H1 (cell line): Measurements from ENCODE around the gene DLGAP5. TPM values are rescaled to one million over a fixed set of nuclear protein-coding genes. Genes with fewer than 3 reads are reported as not detected.

ENCODE experiments used
- CTCF ChIA-PET: fragments of 300-600 bp; sonication (Branson Sonifier 250); formaldehyde crosslinking; loops from one replicate; lab custom pipeline; 2021; ENCODE audit not compliant: partially characterized antibody; lab: Charles Lee
- POLR2A ChIA-PET: fragments of 300-600 bp; sonication (Branson Sonifier 250); formaldehyde crosslinking; loops from one replicate; lab custom pipeline; 2021; ENCODE audit warnings: inconsistent platforms; ENCODE audit not compliant: partially characterized antibody; lab: Charles Lee
- DNase-seq, 2 experiments: peaks; one replicate each; pipeline versions ENCODE4 v3.0.0 to v3.0.0-alpha.2; 2010 to 2022; ENCODE audit warnings: low spot score in 2 of 2, low read depth in 1 of 2, mixed read lengths in 1 of 2
- FAIRE-seq: peaks from 2 replicates; lab custom pipeline; 2011; peaks lifted over from hg19 to GRCh38; lab: Jason Lieb, UNC
- H2AFZ ChIP-seq: 2 replicates; pipeline ENCODE4 v1.8.1; 2012; ENCODE audit warnings: low read length, inconsistent platforms
- H2AK5ac ChIP-seq: 2 replicates; pipeline ENCODE4 v1.6.1; 2013; ENCODE audit warnings: low read depth, low read length
- H2BK120ac ChIP-seq: replicated peaks from 2 replicates; pipeline ENCODE3; 2013; ENCODE audit warnings: low read depth, low read length, inconsistent platforms
- H2BK12ac ChIP-seq: 2 replicates; pipeline ENCODE4 v1.6.1; 2013; ENCODE audit warnings: low read depth, low read length
- H2BK15ac ChIP-seq: 2 replicates; pipeline ENCODE4 v1.6.1; 2013; ENCODE audit warnings: low read length
- H2BK20ac ChIP-seq: 2 replicates; pipeline ENCODE4 v1.6.1; 2013; ENCODE audit warnings: low read length
- H2BK5ac ChIP-seq: 2 replicates; pipeline ENCODE4 v1.6.1; 2013; ENCODE audit warnings: low read depth, low read length
- H3K14ac ChIP-seq: 2 replicates; pipeline ENCODE4 v1.6.1; 2013; ENCODE audit warnings: inconsistent platforms; ENCODE audit not compliant: insufficient read length
- H3K18ac ChIP-seq: 2 replicates; pipeline ENCODE4 v1.6.1; 2013; ENCODE audit warnings: low read length; ENCODE audit errors: extremely low read depth
- H3K23ac ChIP-seq: 2 replicates; pipeline ENCODE4 v1.6.1; 2013; ENCODE audit warnings: inconsistent platforms; ENCODE audit not compliant: insufficient read length
- H3K23me2 ChIP-seq: 2 replicates; pipeline ENCODE4 v1.6.1; 2013; ENCODE audit warnings: low read depth, low read length
- H3K27ac ChIP-seq: 2 replicates; pipeline ENCODE4 v1.6.1; 2011; ENCODE audit warnings: low read depth, low read length, inconsistent platforms
- H3K27me3 ChIP-seq, 4 experiments: replicated peaks in 1 of 4; 1 replicate in 1 of 4; 2 replicates in 3 of 4; pipeline versions ENCODE4 v1.6.1 to v1.8.1; 2011 to 2013; ENCODE audit warnings: low read length in 3 of 4, mild to moderate bottlenecking in 3 of 4, inconsistent platforms in 2 of 4, mixed read lengths in 2 of 4, moderate library complexity in 1 of 4; ENCODE audit not compliant: control insufficient read depth in 3 of 4, insufficient read depth in 3 of 4; ENCODE audit errors: extremely low read depth in 1 of 4
- H3K36me3 ChIP-seq, 4 experiments: 2 replicates each; pipeline versions ENCODE4 v1.6.1 to v1.8.1; 2011 to 2013; ENCODE audit warnings: mild to moderate bottlenecking in 4 of 4, low read length in 3 of 4, moderate library complexity in 2 of 4, control low read depth in 1 of 4, inconsistent platforms in 1 of 4; ENCODE audit not compliant: insufficient read depth in 4 of 4, control insufficient read depth in 2 of 4
- H3K4ac ChIP-seq: replicated peaks from 2 replicates; pipeline ENCODE3; 2013; ENCODE audit warnings: low read length, low read depth, mixed read lengths, inconsistent platforms; ENCODE audit not compliant: insufficient read length
- H3K4me1 ChIP-seq, 4 experiments: replicated peaks in 1 of 4; 1 replicate in 1 of 4; 2 replicates in 3 of 4; pipeline versions ENCODE4 v1.6.1 to v1.8.1; 2011 to 2013; ENCODE audit warnings: low read length in 3 of 4, inconsistent platforms in 2 of 4, mixed read lengths in 1 of 4; ENCODE audit not compliant: insufficient read depth in 4 of 4, control insufficient read depth in 3 of 4
- H3K4me2 ChIP-seq, 2 experiments: 2 replicates each; pipeline versions ENCODE4 v1.6.1 to v1.8.1; 2011 to 2013; ENCODE audit warnings: low read depth in 2 of 2, low read length in 2 of 2, control low read depth in 1 of 2, inconsistent platforms in 1 of 2, mild to moderate bottlenecking in 1 of 2; ENCODE audit not compliant: insufficient read depth in 1 of 2
- H3K4me3 ChIP-seq, 4 experiments: fragments of 200-600, 300-600 bp in 1 of 4; sonication (generic), shearing (Covaris generic), sonication (Bioruptor Twin) in 1 of 4; 2 replicates each; pipeline versions ENCODE4 v1.5.1 to v1.8.1; 2011 to 2016; ENCODE audit warnings: low read length in 4 of 4, low read depth in 3 of 4, control low read depth in 2 of 4, inconsistent platforms in 2 of 4, mild to moderate bottlenecking in 2 of 4, mixed read lengths in 1 of 4, moderate library complexity in 1 of 4; ENCODE audit not compliant: insufficient read depth in 2 of 4; ENCODE audit errors: extremely low read depth in 1 of 4
- H3K56ac ChIP-seq: replicated peaks from 2 replicates; pipeline ENCODE3; 2013; ENCODE audit warnings: low read depth, mild to moderate bottlenecking, mixed read lengths, low read length, inconsistent platforms; ENCODE audit not compliant: insufficient read length
- H3K79me1 ChIP-seq: 2 replicates; pipeline ENCODE4 v1.6.1; 2013; ENCODE audit warnings: low read depth, low read length, control low read depth
- H3K79me2 ChIP-seq, 2 experiments: 2 replicates each; pipeline versions ENCODE4 v1.6.1 to v1.8.1; 2012 to 2013; ENCODE audit warnings: low read length in 2 of 2, mild to moderate bottlenecking in 2 of 2, inconsistent platforms in 1 of 2; ENCODE audit not compliant: insufficient read depth in 2 of 2, control insufficient read depth in 1 of 2
- H3K9ac ChIP-seq, 4 experiments: replicated peaks in 1 of 4; 1 replicate in 1 of 4; 2 replicates in 3 of 4; pipeline versions ENCODE4 v1.6.1 to v1.8.1; 2011 to 2013; ENCODE audit warnings: low read depth in 3 of 4, low read length in 3 of 4, control low read depth in 2 of 4, mild to moderate bottlenecking in 2 of 4, moderate library complexity in 2 of 4, inconsistent platforms in 1 of 4; ENCODE audit errors: extremely low read depth in 1 of 4
- H3K9me3 ChIP-seq, 2 experiments: 2 replicates each; pipeline versions ENCODE4 v1.6.1 to v1.8.1; 2012 to 2013; ENCODE audit warnings: mild to moderate bottlenecking in 2 of 2, moderate library complexity in 2 of 2, control low read depth in 1 of 2, inconsistent platforms in 1 of 2, low read depth in 1 of 2, low read length in 1 of 2, mixed read lengths in 1 of 2; ENCODE audit not compliant: insufficient read depth in 2 of 2
- H4K20me1 ChIP-seq, 2 experiments: replicated peaks in 1 of 2; 2 replicates each; pipeline versions ENCODE3 to v1.8.1; 2011 to 2013; ENCODE audit warnings: inconsistent platforms in 2 of 2, low read length in 2 of 2, mild to moderate bottlenecking in 1 of 2; ENCODE audit not compliant: insufficient read depth in 2 of 2, control insufficient read depth in 1 of 2
- H4K5ac ChIP-seq: 2 replicates; pipeline ENCODE4 v1.6.1; 2013; ENCODE audit warnings: low read length, low read depth, mixed read lengths, inconsistent platforms; ENCODE audit not compliant: insufficient read length
- H4K8ac ChIP-seq: 2 replicates; pipeline ENCODE4 v1.8.0; 2013; ENCODE audit warnings: mild to moderate bottlenecking, moderate library complexity, low read length, inconsistent platforms; ENCODE audit not compliant: insufficient read depth; ENCODE audit errors: extremely low read depth
- H4K91ac ChIP-seq: replicated peaks from 2 replicates; pipeline ENCODE3; 2013; ENCODE audit warnings: low read length, mixed read lengths, inconsistent platforms; ENCODE audit not compliant: insufficient read length
- BACH1 ChIP-seq: IDR thresholded peaks from 2 replicates; pipeline ENCODE4 v1.6.1; 2012; ENCODE audit warnings: low read length, improper control_type of control experiment
- BRCA1 ChIP-seq: IDR thresholded peaks from 2 replicates; pipeline ENCODE4 v1.6.1; 2012; ENCODE audit warnings: low read depth, low read length, improper control_type of control experiment
- CREB1 ChIP-seq: IDR thresholded peaks from 2 replicates; pipeline ENCODE4 v1.6.1; 2012; ENCODE audit warnings: inconsistent platforms
- JUND ChIP-seq: IDR thresholded peaks from 2 replicates; pipeline ENCODE4 v1.6.1; 2011; ENCODE audit warnings: mild to moderate bottlenecking, improper control_type of control experiment, low read length
- KDM4A ChIP-seq: IDR thresholded peaks from one replicate; pipeline ENCODE4 v1.7.1; 2012; ENCODE audit warnings: low read depth, mild to moderate bottlenecking, moderate library complexity, low read length, inconsistent platforms; ENCODE audit not compliant: severe bottlenecking
- RXRA ChIP-seq: IDR thresholded peaks from 2 replicates; pipeline ENCODE4 v1.6.1; 2011; ENCODE audit warnings: low read depth, mild to moderate bottlenecking, low read length, moderate library complexity; ENCODE audit not compliant: insufficient read depth
- SP1 ChIP-seq: IDR thresholded peaks from 2 replicates; pipeline ENCODE4 v1.6.1; 2011; ENCODE audit warnings: low read depth, low read length
- ZNF274 ChIP-seq: IDR thresholded peaks from 2 replicates; pipeline ENCODE4 v1.7.0; 2012; ENCODE audit warnings: low read length, borderline replicate concordance; ENCODE audit errors: extremely low read depth
- WGBS, 2 experiments: shearing (Covaris generic) in 1 of 2; methylation state at CpG; one replicate each; pipeline versions ENCODE4 v1.1.6 to v1.1.7; 2013 to 2015; ENCODE audit warnings: low lambda C conversion rate in 2 of 2, mixed read lengths in 2 of 2, inconsistent platforms in 1 of 2, low coverage in 1 of 2, missing lambda C conversion rate in 1 of 2; ENCODE audit not compliant: insufficient replicate concordance in 2 of 2, insufficient coverage in 1 of 2, insufficient read length in 1 of 2; ENCODE audit errors: extremely low coverage in 1 of 2, missing lambda C conversion rate in 1 of 2; 5-methylcytosine and 5-hydroxymethylcytosine counted together
- polyA plus RNA-seq, 7 experiments: library from polyadenylated mRNA; depleted of rRNA in 3 of 7; stranded (reverse) in 5 of 7; unstranded in 2 of 7; fragments of >200 nt in 5 of 7; fragments of 200-250 nt in 2 of 7; gene quantifications; 1 replicate in 5 of 7; 2 replicates in 1 of 7; 4 replicates in 1 of 7; pipeline versions ENCODE4 v1.2.1 to v1.2.3, GENCODE V29; 2011 to 2013; ENCODE audit warnings: missing spikeins in 2 of 7, mixed read lengths in 2 of 7
- total RNA-seq: library from RNA; stranded (reverse); fragmentation: NEBNext Ultra II Directional; extraction: Animal tissue kit (Norgen Biotek cat#: 25700); gene quantifications from 2 replicates; pipeline ENCODE4 v1.2.1, GENCODE V29; 2021
- TF ChIP-seq, protein P1 (sequence below): IDR thresholded peaks from 2 replicates; pipeline ENCODE4 v1.6.1; 2011; ENCODE audit warnings: low read depth, mild to moderate bottlenecking, low read length; ENCODE audit not compliant: insufficient read depth

Gene DLGAP5
- total and polyA plus RNA-seq, 2 of the 8 experiments (the other 6 are each of a cell fraction or from before 2014, with no cell fraction given) = 16.9 to 155 TPM

DNA sequence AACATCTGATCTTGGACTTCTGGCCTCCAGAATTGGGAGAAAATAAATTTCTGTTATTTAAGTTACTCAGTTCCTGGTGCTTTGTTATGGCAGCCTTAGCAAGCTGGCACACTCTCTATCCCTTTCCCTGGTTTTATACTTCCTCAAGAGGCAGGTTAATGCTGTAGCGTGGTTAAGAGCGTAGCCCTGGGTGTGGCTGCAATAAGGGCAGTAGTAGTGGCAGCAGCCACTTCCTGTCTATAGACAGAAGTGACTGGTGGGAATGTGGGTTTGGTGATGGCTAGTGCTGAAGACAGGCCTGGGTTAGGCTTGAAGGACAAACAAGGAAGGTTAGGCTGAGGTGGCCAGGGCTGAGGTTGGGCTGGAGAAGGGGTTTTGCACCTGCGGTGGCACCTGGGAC, 66.0 kb downstream of the DLGAP5 start:
- Histone ChIP-seq H3K79me2 (no peaks in the 10 kb centered on the region), H3K79me1 (no peaks in the 10 kb centered on the region), H4K91ac (no peak overlapping the region), H4K5ac (no peak overlapping the region), H3K9ac (no peak overlapping the region), H2BK5ac (no peak overlapping the region), H2BK12ac (no peak overlapping the region), H3K9me3 (no peaks in the 10 kb centered on the region), H4K8ac (no peak overlapping the region), H2BK15ac (no peak overlapping the region), H3K56ac (no peak overlapping the region), H3K18ac (no peak overlapping the region), H3K23me2 (peaks cover 10% of the 10 kb centered on the region), H3K14ac (no peak overlapping the region), H2BK120ac (no peak overlapping the region), H3K4me1 (peaks cover 0 to 3% (median 1%) of the 10 kb centered on the region in 4 experiments; a peak in 2 of 7 replicates), H2BK20ac (no peak overlapping the region), H2AK5ac (no peak overlapping the region), H3K27me3 (peaks cover 0 to 22% (median 16%) of the 10 kb centered on the region in 4 experiments; a peak in 6 of 7 replicates), H3K4me2 (no peak overlapping the region), H2AFZ (no peak overlapping the region), H4K20me1 (no peaks in the 10 kb centered on the region), H3K23ac (no peak overlapping the region), H3K4me3 (no peak overlapping the region), H3K4ac (no peak overlapping the region), H3K27ac (no peak overlapping the region), H3K36me3 (no peaks in the 10 kb centered on the region)
- FAIRE-seq (no peak), DNase-seq (no peak)
- TF ChIP-seq, protein P1, sequence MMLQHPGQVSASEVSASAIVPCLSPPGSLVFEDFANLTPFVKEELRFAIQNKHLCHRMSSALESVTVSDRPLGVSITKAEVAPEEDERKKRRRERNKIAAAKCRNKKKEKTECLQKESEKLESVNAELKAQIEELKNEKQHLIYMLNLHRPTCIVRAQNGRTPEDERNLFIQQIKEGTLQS = no peak
- TF ChIP-seq BACH1 = no peak
- TF ChIP-seq RXRA = no peak
- TF ChIP-seq BRCA1 = no peak
- TF ChIP-seq JUND = no peak
- TF ChIP-seq SP1 = no peak
- no peak for TF ChIP-seq CREB1
- no peak for TF ChIP-seq ZNF274
- no peak for TF ChIP-seq KDM4A
- CTCF ChIA-PET = interaction anchor here (1.2 to 3.9 kb wide), 4 partner anchors 13 to 35 kb away, joined by 3 to 18 read pairs (median 8); no protein-coding TSS in a partner anchor
- POLR2A ChIA-PET = interaction anchor here (1.2 kb wide), 1 partner anchor 9 kb away, joined by 3 read pairs; no protein-coding TSS in a partner anchor
- WGBS, 2 experiments = 87% methylated on average over 3 of the region's 3 CpGs; no CpG with 5 or more reads in 1 of the 2 experiments
